ENCODE results near the gene BACH2. TPM values are rescaled to one million over a fixed set of nuclear protein-coding genes. Genes with fewer than 3 reads are reported as not detected.

BACH2 gene
- polyA plus RNA-seq, 1 experiment, result 2.2 TPM

- no peak for DNase-seq (ENCODE audit: low read depth, low spot score)
- no peak overlapping the region for H3K4me3 ChIP-seq (ENCODE audit: low read depth, low read length)
- POLR2A ChIA-PET, result interaction anchor here (1.7 kb wide), 2 partner anchors 39 to 42 kb away, joined by 6 to 16 read pairs; no protein-coding TSS in a partner anchor
- peak; percentile 50 for TF ChIP-seq CTCF (IDR thresholded peaks at IDR 0.05; ENCODE audit: low read depth, low read length)
- H3K27ac ChIP-seq (ENCODE audit: low read depth, low read length), result no peak overlapping the region
- CTCF ChIA-PET, result interaction anchor here (0.5 to 1.9 kb wide), 10 partner anchors 11 to 329 kb away, joined by 3 to 11 read pairs (median 3); no protein-coding TSS in a partner anchor
- H3K27me3 ChIP-seq (ENCODE audit: control insufficient read depth, insufficient read depth, low read length), result no peaks in the 10 kb centered on the region
- no peaks in the 10 kb centered on the region for H3K9me3 ChIP-seq (ENCODE audit: control insufficient read depth, insufficient read depth, low read length)
Measured at GRCh38 chr6:90179190-90180169, 117.2 kb downstream of the BACH2 start.

GRCh38 chr6:90178384-90178855, 118.2 kb downstream of the BACH2 start:
- DNase-seq (ENCODE audit: low read depth, low spot score), result no peak
- no peak for TF ChIP-seq CTCF (IDR thresholded peaks at IDR 0.05; ENCODE audit: low read depth, low read length)
- H3K27me3 ChIP-seq (ENCODE audit: control insufficient read depth, insufficient read depth, low read length), result no peaks in the 10 kb centered on the region
- H3K4me3 ChIP-seq (ENCODE audit: low read depth, low read length), result no peak overlapping the region
- ChIA-PET CTCF (interaction anchor here (0.7 to 1.6 kb wide), 3 partner anchors 84 to 238 kb away, joined by 3 to 11 read pairs (median 3); partner anchors contain the start of gene BACH2), POLR2A (interaction anchor here (1.0 to 1.7 kb wide), 6 partner anchors 16 to 201 kb away, joined by 3 to 16 read pairs (median 4); no protein-coding TSS in a partner anchor)
- H3K27ac ChIP-seq (ENCODE audit: low read depth, low read length), result no peak overlapping the region
- H3K9me3 ChIP-seq (ENCODE audit: control insufficient read depth, insufficient read depth, low read length), result no peaks in the 10 kb centered on the region

GRCh38 chr6:90177544-90178383, 118.9 kb downstream of the BACH2 start:
- Histone ChIP-seq H3K27ac (ENCODE audit: low read depth, low read length) (no peak overlapping the region), H3K4me3 (ENCODE audit: low read depth, low read length) (no peak overlapping the region), H3K9me3 (ENCODE audit: control insufficient read depth, insufficient read depth, low read length) (no peaks in the 10 kb centered on the region), H3K27me3 (ENCODE audit: control insufficient read depth, insufficient read depth, low read length) (no peaks in the 10 kb centered on the region)
- peak; percentile 24 for DNase-seq (ENCODE audit: low read depth, low spot score)
- ChIA-PET POLR2A (interaction anchor here (1.0 to 1.7 kb wide), 6 partner anchors 17 to 200 kb away, joined by 3 to 16 read pairs (median 4); no protein-coding TSS in a partner anchor), CTCF (interaction anchor here (0.7 to 1.5 kb wide), 2 partner anchors 118 to 237 kb away, joined by 3 to 11 read pairs; partner anchors contain the start of gene BACH2)
- TF ChIP-seq CTCF (IDR thresholded peaks at IDR 0.05; ENCODE audit: low read depth, low read length), result no peak

- Histone ChIP-seq H3K27me3 (ENCODE audit: control insufficient read depth, insufficient read depth, low read length) (no peaks in the 10 kb centered on the region), H3K9me3 (ENCODE audit: control insufficient read depth, insufficient read depth, low read length) (no peaks in the 10 kb centered on the region), H3K27ac (ENCODE audit: low read depth, low read length) (no peak overlapping the region), H3K4me3 (ENCODE audit: low read depth, low read length) (no peak overlapping the region)
- no peak for TF ChIP-seq CTCF (IDR thresholded peaks at IDR 0.05; ENCODE audit: low read depth, low read length)
- CTCF ChIA-PET, result interaction anchor here (1.1 kb wide), 1 partner anchor 235 kb away, joined by 3 read pairs; no protein-coding TSS in a partner anchor
- POLR2A ChIA-PET, result interaction anchor here (1.0 kb wide), 1 partner anchor 42 kb away, joined by 5 read pairs; no protein-coding TSS in a partner anchor
- no peak for DNase-seq (ENCODE audit: low read depth, low spot score)
Measured at GRCh38 chr6:90175627-90176538, 120.8 kb downstream of the BACH2 start.

Measured in AG04450 (cell line).